ENCODE data around the gene CD151. TPM values are rescaled to one million over a fixed set of nuclear protein-coding genes. Genes with fewer than 3 reads are reported as not detected.

The CD151 gene
- total RNA-seq, 4 donors from 2014 or later, result 102 to 277 (median 237) TPM

DNA sequence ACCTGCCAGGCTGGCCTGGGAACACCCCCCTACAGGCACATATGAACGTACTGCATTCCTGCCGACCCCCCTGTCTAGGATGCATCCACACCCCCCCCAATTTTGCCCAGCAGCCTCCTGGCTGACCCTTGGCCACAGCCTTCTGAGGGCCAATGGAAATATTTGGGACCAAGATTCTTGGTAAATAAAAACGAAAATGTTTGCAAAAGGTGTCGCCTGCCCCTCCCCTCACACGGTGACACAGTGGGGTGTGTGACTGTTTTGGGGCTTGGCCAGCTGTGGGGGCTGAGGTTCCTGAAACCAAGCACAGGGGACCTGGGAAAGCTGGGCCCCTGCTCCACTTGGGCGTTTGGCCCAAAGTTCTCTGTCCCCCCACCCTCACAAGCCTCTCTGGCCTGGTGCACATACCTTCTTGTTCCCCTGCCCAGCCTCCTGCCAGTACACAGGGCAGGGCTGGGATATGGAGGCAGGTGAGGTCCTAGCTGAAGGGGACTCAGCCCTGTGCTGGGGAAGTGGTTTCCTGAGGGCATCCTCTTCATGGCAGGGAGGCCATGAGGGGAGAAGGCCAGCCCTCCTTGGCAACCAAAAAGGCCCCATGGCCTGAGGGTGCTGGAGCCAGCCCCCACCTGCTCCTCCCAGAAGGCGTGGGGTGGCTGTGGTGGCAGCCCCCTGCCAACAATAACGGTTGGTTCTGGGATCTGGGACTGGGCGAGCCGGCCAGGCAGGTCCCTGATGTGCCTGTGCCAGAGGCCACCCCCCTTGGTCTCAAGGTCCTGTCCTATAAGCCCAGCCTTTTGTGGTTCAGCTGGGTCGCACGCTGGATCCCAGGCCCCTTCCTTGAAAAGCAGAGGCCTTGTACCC lies 7.2 kb upstream of the CD151 start:
- peaks cover 0 to 38% (median 0%) of the 10 kb centered on the region in 3 donors for H3K36me3 ChIP-seq
- H3K9me3 ChIP-seq, result no peaks in the 10 kb centered on the region
- no peak for TF ChIP-seq POLR2A (IDR thresholded peaks at IDR 0.05)
- peaks cover 20 to 77% (median 40%) of the 10 kb centered on the region in 4 donors for H3K4me1 ChIP-seq
- H3K27ac ChIP-seq, result peak overlapping the region in 3 of 4 donors; percentile 81 to 94 (median 85)
- H3K27me3 ChIP-seq, result peaks cover 0 to 20% of the 10 kb centered on the region in 2 donors
- no peak for DNase-seq
- no peak overlapping the region for H3K4me3 ChIP-seq

DNA sequence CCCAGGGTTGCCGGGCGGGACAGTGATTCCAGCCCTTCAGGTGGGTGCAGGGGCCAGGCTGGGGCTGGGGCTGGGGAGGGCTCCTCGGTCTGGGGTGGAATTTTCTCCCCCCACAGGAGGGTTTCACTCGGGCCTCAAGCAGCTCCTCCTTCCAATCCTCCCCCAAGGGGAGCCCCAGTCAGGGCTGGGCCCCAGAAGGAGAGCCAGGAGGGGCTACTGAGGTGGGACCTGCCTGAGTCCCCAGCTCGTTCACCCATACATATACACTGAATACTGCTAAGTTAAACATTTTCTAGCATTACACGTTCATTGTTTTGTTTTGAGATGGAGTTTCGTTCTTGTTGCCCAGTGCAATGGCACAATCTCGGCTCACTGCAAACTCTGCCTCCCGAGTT lies 6.5 kb upstream of the CD151 start:
- H3K4me3 ChIP-seq, result peak overlapping the region in 2 of 4 donors; percentile 65 to 73
- TF ChIP-seq POLR2A (IDR thresholded peaks at IDR 0.05), result no peak
- TF ChIP-seq, protein P1, sequence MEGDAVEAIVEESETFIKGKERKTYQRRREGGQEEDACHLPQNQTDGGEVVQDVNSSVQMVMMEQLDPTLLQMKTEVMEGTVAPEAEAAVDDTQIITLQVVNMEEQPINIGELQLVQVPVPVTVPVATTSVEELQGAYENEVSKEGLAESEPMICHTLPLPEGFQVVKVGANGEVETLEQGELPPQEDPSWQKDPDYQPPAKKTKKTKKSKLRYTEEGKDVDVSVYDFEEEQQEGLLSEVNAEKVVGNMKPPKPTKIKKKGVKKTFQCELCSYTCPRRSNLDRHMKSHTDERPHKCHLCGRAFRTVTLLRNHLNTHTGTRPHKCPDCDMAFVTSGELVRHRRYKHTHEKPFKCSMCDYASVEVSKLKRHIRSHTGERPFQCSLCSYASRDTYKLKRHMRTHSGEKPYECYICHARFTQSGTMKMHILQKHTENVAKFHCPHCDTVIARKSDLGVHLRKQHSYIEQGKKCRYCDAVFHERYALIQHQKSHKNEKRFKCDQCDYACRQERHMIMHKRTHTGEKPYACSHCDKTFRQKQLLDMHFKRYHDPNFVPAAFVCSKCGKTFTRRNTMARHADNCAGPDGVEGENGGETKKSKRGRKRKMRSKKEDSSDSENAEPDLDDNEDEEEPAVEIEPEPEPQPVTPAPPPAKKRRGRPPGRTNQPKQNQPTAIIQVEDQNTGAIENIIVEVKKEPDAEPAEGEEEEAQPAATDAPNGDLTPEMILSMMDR (IDR thresholded peaks at IDR 0.05), result no peak
- no peaks in the 10 kb centered on the region for H3K9me3 ChIP-seq
- DNase-seq, result no peak
- H3K27ac ChIP-seq, result peak overlapping the region; percentile 81 to 94 (median 85)
- H3K4me1 ChIP-seq, result peaks cover 18 to 77% (median 39%) of the 10 kb centered on the region in 4 donors
- peaks cover 0 to 20% of the 10 kb centered on the region in 2 donors for H3K27me3 ChIP-seq
- peaks cover 0 to 38% (median 0%) of the 10 kb centered on the region in 3 donors for H3K36me3 ChIP-seq

DNA sequence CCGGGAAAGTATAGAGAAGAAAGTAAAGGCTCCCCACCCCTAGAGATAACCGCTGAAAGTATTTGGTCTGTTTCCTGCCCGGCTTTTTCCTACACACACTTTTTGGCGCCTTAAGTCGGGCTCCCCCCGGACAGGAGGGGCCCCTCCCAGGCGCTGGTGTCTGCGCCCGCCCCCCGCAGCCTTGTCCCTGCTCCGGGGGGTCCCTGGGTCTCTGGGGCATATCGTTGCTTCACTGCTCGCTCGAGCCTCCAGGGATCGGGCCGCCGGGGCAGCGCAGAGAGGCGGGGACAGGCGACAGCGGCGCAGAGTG lies 6.0 kb upstream of the CD151 start:
- Histone ChIP-seq H3K27ac (peak overlapping the region; percentile 81 to 94 (median 85)), H3K27me3 (peaks cover 0 to 20% of the 10 kb centered on the region in 2 donors), H3K36me3 (peaks cover 0 to 34% (median 0%) of the 10 kb centered on the region in 3 donors), H3K9me3 (no peaks in the 10 kb centered on the region), H3K4me3 (peak overlapping the region; percentile 55 to 73 (median 64)), H3K4me1 (peaks cover 18 to 75% (median 39%) of the 10 kb centered on the region in 4 donors)
- TF ChIP-seq POLR2A (IDR thresholded peaks at IDR 0.05), result no peak
- TF ChIP-seq, protein P1 (IDR thresholded peaks at IDR 0.05), result no peak
- DNase-seq, result no peak

DNA sequence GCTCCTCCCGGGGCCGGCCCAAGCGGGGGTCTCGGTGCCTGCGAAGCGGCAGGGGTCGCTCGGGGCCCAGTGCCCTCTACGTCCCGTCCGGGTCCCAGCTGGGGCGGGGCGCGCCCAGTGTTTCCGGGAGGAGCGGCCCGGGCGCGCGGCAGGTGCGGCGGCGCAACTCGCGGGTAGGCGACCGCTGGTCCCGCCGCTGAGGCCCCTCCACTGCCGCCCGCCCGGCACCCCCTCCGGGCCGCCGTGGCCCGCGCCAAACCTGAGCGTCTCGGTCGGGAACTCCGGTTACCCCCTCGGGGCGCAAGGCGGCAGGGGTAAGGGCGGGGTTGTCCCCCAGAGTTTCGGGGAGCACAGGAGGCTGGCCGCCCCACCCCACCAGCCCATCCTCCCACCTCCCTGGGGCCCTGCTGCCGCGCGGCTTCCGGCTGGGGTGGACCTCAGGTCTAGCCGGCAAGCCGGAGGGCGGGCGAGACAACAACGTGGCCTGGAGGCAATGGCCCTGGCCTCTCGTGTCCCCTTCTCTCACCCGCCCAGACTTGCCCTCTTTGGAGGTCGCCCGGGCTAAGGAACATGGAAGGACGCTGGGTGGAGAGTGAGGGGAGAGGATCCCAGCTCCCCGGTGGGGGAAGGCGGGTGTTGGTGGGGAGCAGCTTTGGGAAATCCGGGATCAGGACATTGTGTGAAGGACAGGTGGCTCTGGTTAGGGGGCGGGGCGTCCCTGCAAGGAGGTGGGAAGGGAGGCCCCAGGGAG lies 5.4 kb upstream of the CD151 start:
- no peaks in the 10 kb centered on the region for H3K9me3 ChIP-seq
- H3K4me1 ChIP-seq, result peaks cover 18 to 75% (median 41%) of the 10 kb centered on the region in 4 donors
- TF ChIP-seq POLR2A (IDR thresholded peaks at IDR 0.05), result no peak
- TF ChIP-seq, protein P1 (IDR thresholded peaks at IDR 0.05), result peak in 1 of 6 experiments; percentile 3
- H3K36me3 ChIP-seq, result peaks cover 0 to 29% (median 0%) of the 10 kb centered on the region in 3 donors
- H3K27ac ChIP-seq, result peak overlapping the region; percentile 81 to 94 (median 85)
- peaks cover 0 to 20% of the 10 kb centered on the region in 2 donors for H3K27me3 ChIP-seq
- H3K4me3 ChIP-seq, result peak overlapping the region; percentile 55 to 73 (median 64)
- DNase-seq, result peak; percentile 65 to 82 (median 81)

DNA sequence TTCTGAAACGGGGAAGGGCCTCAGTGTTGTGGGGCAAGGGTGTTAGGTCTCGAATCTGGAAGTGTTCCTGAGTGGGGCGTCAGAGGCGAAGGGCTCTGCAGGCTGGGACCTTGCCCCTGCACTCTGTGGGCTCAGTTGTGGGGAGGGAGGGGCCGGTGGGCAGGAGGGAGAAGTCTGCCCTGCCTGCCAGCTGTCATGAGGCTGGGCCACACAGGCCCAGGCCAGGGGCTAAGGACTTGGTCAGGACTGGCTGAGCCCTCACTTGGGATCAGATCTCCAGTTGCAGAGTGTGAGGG lies 4.9 kb upstream of the CD151 start, which contains the start of gene CRACR2B:
CRACR2B (plus strand) TSS at position 23 of the 296 bp plus-strand sequence. CDS start 689 bp downstream, outside the sequence.
- peak within 1 kb of the TSS; percentile 81 to 94 (median 85) for H3K27ac ChIP-seq
- peak in 1 of 2 donors; percentile 58 for TF ChIP-seq POLR2A (IDR thresholded peaks at IDR 0.05)
- TF ChIP-seq, protein P1 (IDR thresholded peaks at IDR 0.05), result no peak
- peaks cover 0 to 27% (median 0%) of the 10 kb centered on the region in 3 donors for H3K36me3 ChIP-seq
- H3K4me3 ChIP-seq, result peak within 1 kb of the TSS; percentile 55 to 73 (median 64)
- peaks cover 0 to 20% of the 10 kb centered on the region in 2 donors for H3K27me3 ChIP-seq
- no peaks in the 10 kb centered on the region for H3K9me3 ChIP-seq
- peaks cover 18 to 77% (median 42%) of the 10 kb centered on the region in 4 donors for H3K4me1 ChIP-seq
- peak in 2 of 3 donors; percentile 72 to 77 for DNase-seq
